ENCODE measurements around the gene INPP5A.

INPP5A gene

GRCh38 chr10:132634241-132634946 is 96.8 kb downstream of the INPP5A start:
- DNase-seq = no peak

- no peak for DNase-seq
These were observed 97.3 kb downstream of the INPP5A start for GRCh38 chr10:132634947-132635271.

DNA sequence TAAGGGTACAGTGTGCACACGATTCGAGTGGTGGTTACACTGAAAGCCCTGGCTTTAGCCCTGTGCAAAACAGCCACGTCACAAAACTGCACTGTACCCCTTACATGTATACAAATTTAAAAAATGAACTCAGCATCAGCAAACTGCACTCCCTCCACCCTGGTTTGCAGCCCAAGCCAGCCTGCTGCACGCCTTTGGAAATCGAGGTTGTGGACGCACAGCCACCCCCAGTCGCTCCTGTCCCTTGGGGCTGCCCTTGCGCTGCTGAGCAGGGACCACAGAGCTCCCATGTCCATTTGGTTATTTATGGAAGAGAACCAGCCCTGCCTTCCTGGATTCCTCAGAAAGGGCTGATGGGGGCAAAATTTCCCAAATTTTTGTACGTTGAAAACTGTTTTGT is 98.8 kb downstream of the INPP5A start:
- no peak for DNase-seq

GRCh38 chr10:132637477-132638129 is 100.0 kb downstream of the INPP5A start:
- no peak for DNase-seq

DNA sequence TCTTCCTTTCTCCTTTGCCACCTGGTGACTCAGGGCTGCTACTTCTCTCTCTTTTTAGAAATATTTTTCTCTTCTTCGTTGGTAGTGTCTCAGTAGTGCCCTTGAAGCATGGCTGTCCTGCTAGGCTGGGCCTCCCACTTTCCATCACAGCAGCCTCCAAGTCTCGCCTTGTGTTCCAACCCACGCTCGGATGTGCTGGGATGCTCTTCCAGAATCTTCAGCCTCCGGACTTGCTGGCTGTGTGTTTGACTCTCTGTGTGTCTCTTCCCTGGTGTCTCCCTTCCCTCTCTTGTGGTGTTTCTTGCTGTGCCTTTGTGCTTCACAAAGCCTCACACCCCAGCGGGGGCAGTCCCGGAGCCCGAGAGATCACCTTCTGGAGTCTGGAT is 100.5 kb downstream of the INPP5A start:
- no peak for DNase-seq

- no peak for DNase-seq
These were observed 101.9 kb downstream of the INPP5A start for GRCh38 chr10:132639470-132639869.

GRCh38 chr10:132640326-132641125 is 102.9 kb downstream of the INPP5A start:
- DNase-seq = no peak

DNA sequence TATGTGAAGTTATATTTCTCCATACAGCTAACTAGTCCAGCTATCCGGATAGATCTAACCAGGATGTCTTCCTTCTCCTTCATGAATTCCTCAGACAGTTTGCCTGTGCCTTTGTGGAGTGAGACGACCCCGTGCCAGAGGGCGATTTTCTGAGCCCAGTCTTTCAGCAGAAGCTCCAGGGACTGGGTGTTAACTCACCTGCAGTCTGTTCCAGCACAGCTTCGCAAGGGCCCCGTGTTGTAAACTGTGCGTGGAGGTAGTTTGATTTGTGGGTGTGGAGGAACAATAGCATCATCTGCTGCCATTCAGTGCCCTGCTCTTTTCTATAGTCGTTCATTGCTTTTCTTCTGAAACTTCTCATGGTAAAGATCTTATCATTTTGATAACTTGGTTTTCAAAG is 103.8 kb downstream of the INPP5A start:
- no peak for DNase-seq

DNA sequence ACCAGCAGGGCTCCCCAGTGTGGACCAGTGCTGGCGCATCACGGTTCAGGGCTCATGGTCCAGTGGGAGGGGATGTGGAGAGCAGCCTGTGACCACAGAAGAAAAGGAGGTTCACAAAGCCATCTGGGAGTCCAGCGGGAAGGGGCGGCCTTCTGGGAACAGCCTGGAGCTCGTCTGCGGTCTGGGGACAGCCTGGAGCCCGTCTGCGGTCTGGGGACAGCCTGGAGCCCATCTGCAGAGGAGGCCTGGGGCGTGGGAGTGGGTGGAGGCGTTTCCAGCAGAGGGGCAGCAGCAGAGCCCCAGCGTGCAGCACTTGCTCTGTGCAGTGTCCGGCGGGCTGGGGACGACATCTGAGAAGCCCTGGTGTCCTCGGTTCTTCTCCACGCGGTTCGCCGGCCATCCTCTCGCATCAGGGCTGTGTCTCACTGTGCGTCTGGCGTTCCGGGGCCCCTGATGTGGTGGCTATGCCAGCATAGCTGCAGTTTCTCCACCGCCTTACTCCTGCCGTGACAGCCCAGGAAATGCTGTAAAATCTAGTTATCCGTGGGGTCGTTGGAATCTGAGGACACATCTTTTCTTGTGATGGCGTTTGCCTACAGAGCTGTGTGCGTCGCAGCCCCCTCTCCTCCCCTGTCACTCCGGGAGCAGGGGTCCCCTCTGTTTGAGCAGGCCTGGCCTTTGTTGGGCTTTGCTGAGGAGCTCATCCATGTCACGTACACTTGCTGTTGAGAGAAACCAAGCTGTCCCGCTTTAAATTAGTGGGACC is 104.6 kb downstream of the INPP5A start:
- DNase-seq = no peak

DNA sequence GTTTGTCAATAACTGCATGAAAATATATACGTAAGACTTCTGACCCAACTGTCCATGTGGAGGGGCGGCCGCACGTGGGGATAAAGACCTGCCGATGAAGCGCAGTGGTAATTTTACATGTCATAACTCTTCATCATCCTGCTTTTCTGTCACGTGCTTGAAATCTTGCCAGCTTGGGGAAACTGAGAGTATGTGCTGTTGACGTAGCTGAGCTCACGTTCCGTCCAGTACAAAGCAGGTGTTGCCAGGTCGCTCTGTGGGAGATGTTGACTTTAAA is 105.1 kb downstream of the INPP5A start:
- DNase-seq = no peak

GRCh38 chr10:132643709-132644526 is 106.3 kb downstream of the INPP5A start:
- no peak for DNase-seq

- DNase-seq = no peak
These were observed 107.1 kb downstream of the INPP5A start for GRCh38 chr10:132644527-132645246.

GRCh38 chr10:132645247-132645530 is 107.6 kb downstream of the INPP5A start:
- no peak for DNase-seq

GRCh38 chr10:132645630-132646442 is 108.2 kb downstream of the INPP5A start:
- no peak for DNase-seq

- DNase-seq = no peak
These were observed 109.0 kb downstream of the INPP5A start for GRCh38 chr10:132646443-132647097.

- no peak for DNase-seq
These were observed 109.8 kb downstream of the INPP5A start for GRCh38 chr10:132647424-132647823.

GRCh38 chr10:132648072-132648850 is 110.7 kb downstream of the INPP5A start:
- no peak for DNase-seq

GRCh38 chr10:132648851-132649528 is 111.4 kb downstream of the INPP5A start:
- DNase-seq = no peak

GRCh38 chr10:132649651-132650360 is 112.2 kb downstream of the INPP5A start:
- DNase-seq = no peak

All from activated effector memory CD4-positive, alpha-beta T cell treated with Interleukin-2 at 50 U/mL for 16 hours (primary cell).